ENCODE data around the gene SECISBP2L. TPM values are rescaled to one million over a fixed set of nuclear protein-coding genes. Genes with fewer than 3 reads are reported as not detected.

SECISBP2L gene
- total and polyA plus RNA-seq, 2 donors (not counting 3 experiments of a cell fraction or from before 2014, with no cell fraction given), result 23.1 to 52.3 TPM

- Histone ChIP-seq H3K4me1 (ENCODE audit: control insufficient read depth, extremely low read depth, insufficient read depth, low read length) (peaks cover 18% of the 10 kb centered on the region), H3K9me1 (replicated peaks; ENCODE audit: control insufficient read depth, extremely low read depth, insufficient read depth, low read length) (no peaks in the 10 kb centered on the region), H3K9ac (replicated peaks; ENCODE audit: extremely low read depth, insufficient read depth, low read length) (no peak overlapping the region), H2AFZ (ENCODE audit: low read depth, low read length) (no peak overlapping the region), H3K4me3 (replicated peaks in 1 of 3; ENCODE audit: insufficient read depth in 1 of 3, low read depth in 1 of 3, low read length in 3 of 3) (no peak overlapping the region), H3K27me3 (ENCODE audit: control insufficient read depth in 2 of 2, insufficient read depth in 2 of 2, low read length in 2 of 2) (no peaks in the 10 kb centered on the region), H3K4me2 (ENCODE audit: insufficient read depth, low read length) (no peak overlapping the region), H3K79me2 (ENCODE audit: control insufficient read depth, insufficient read depth, low read length) (peaks cover 47% of the 10 kb centered on the region), H3K36me3 (ENCODE audit: control insufficient read depth in 2 of 2, extremely low read depth in 1 of 2, insufficient read depth in 2 of 2, low read length in 2 of 2) (no peaks in the 10 kb centered on the region), H3K27ac (ENCODE audit: insufficient read depth, low read depth, low read length) (no peak overlapping the region), H3K9me3 (replicated peaks; ENCODE audit: control insufficient read depth, insufficient read depth, low read length) (no peaks in the 10 kb centered on the region), H4K20me1 (replicated peaks; ENCODE audit: control insufficient read depth, extremely low read depth, insufficient read depth, low read length) (peaks cover 5% of the 10 kb centered on the region)
- ChIA-PET POLR2A (no interaction called here), CTCF (interaction anchor here (1.9 kb wide), 1 partner anchor 104 kb away, joined by 5 read pairs; no protein-coding TSS in a partner anchor)
- intact Hi-C loops (cut with micrococcal nuclease) (loop anchor here (10.0 kb wide), 2 partner anchors 183 to 687 kb away; no protein-coding TSS in a partner anchor), dilution Hi-C loops (cut with MboI; ENCODE audit: extremely low pct_ligation_motif_present, low sequenced_read_pairs) (no loop called here)
- FAIRE-seq (no peak), DNase-seq (ENCODE audit: low read depth, low spot score) (no peak)
- BruUV-seq (replicated peaks), result no TSS peak
- TF ChIP-seq MYC (IDR thresholded peaks at IDR 0.05; ENCODE audit: low read depth, low read length) (no peak), GATA2 (IDR thresholded peaks at IDR 0.05; ENCODE audit: insufficient read depth, insufficient read length, low read depth, low read length) (no peak), CTCF (IDR thresholded peaks at IDR 0.05; ENCODE audit: extremely low read depth in 1 of 2, insufficient read depth in 1 of 2, low read depth in 1 of 2, low read length in 2 of 2) (no peak), MAX (IDR thresholded peaks at IDR 0.05; ENCODE audit: insufficient read depth, insufficient read length) (no peak), POLR2A (IDR thresholded peaks at IDR 0.05; ENCODE audit: low read depth, low read length) (no peak), POLR2AphosphoS5 (IDR thresholded peaks at IDR 0.05; ENCODE audit: insufficient read depth, low read depth, low read length) (no peak), EZH2 (IDR thresholded peaks at IDR 0.05; ENCODE audit: borderline replicate concordance, low read depth, low read length, severe bottlenecking) (no peak), FOS (IDR thresholded peaks at IDR 0.05; ENCODE audit: borderline replicate concordance, insufficient read depth, low read length) (no peak), JUN (IDR thresholded peaks at IDR 0.05; ENCODE audit: borderline replicate concordance, insufficient read depth, insufficient read length, low read depth) (no peak)
Measured at GRCh38 chr15:49042165-49042564, 4.1 kb downstream of the SECISBP2L start.

Measured in endothelial cell of umbilical vein (primary cell).